WI38 (cell line): ENCODE data around the gene CUL1.

Experiments used
- H3K4me3 ChIP-seq: 2 replicates; pipeline ENCODE4 v1.5.1; 2011; ENCODE audit warnings: low read depth, mild to moderate bottlenecking, control low read depth, low read length
- CTCF ChIP-seq: IDR thresholded peaks from 2 replicates; pipeline ENCODE4 v1.5.1; 2012; ENCODE audit warnings: low read depth, mild to moderate bottlenecking, control low read depth, low read length

The CUL1 gene

GRCh38 chr7:148831782-148832181 lies 133.1 kb downstream of the CUL1 start:
- no peak overlapping the region for H3K4me3 ChIP-seq
- TF ChIP-seq CTCF: no peak

GRCh38 chr7:148834605-148835004 lies 135.9 kb downstream of the CUL1 start:
- no peak for TF ChIP-seq CTCF
- no peak overlapping the region for H3K4me3 ChIP-seq

- no peak for TF ChIP-seq CTCF
- no peak overlapping the region for H3K4me3 ChIP-seq
Measured at GRCh38 chr7:148835854-148836253, 137.2 kb downstream of the CUL1 start.

GRCh38 chr7:148838905-148839304 lies 140.2 kb downstream of the CUL1 start:
- H3K4me3 ChIP-seq: no peak overlapping the region
- no peak for TF ChIP-seq CTCF

- H3K4me3 ChIP-seq: no peak overlapping the region
- TF ChIP-seq CTCF: no peak
Measured at GRCh38 chr7:148847815-148848734, 149.4 kb downstream of the CUL1 start.

GRCh38 chr7:148849393-148850098 lies 150.8 kb downstream of the CUL1 start:
- no peak overlapping the region for H3K4me3 ChIP-seq
- TF ChIP-seq CTCF: no peak

GRCh38 chr7:148850564-148850963 lies 151.9 kb downstream of the CUL1 start:
- H3K4me3 ChIP-seq: no peak overlapping the region
- no peak for TF ChIP-seq CTCF
